Activated T-cell treated with anti-CD3 and anti-CD28 coated beads, Interleukin-2, amount 50 U/mL, for 1 hour (primary cell): Measurements from ENCODE around the gene ANKK1.

Experiments used
- DNase-seq: peaks from one replicate; pipeline ENCODE4 v3.0.0-alpha.2; 2020

Gene ANKK1

DNA sequence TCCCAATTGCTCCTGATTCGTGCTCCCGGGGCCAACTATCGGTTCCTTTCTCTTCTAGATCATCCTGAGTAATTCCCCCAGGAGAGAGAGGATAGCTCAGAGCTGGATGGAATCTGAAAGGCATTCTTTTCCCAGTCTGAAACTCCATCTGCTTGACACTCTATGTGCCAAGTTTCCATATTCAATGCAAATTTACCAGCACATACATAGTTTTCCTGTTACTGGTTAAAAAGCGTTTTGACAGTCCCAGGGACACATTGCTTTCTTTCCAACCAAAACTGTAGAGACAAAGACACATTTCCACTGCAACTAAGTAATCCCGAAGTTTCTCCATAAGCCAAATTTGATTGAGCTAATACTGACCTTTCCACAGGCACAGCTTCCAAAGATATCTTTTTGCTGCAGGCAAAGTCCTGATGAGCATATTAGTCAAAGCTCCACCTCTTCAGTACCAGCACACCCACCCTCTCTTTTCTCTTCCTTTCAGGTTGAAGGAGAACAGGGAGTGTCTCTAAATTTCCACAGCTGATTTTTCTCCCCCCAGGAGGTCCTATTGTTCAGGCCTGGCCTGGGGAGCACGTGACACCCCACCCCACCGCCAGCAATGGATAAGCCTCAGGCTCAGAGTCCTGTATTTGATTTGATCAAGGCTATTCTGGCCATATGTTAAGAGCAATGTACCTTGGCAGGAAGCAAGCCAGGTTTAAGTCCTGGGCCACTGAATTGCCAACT lies 9.7 kb upstream of the ANKK1 start:
- DNase-seq, result no peak

DNA sequence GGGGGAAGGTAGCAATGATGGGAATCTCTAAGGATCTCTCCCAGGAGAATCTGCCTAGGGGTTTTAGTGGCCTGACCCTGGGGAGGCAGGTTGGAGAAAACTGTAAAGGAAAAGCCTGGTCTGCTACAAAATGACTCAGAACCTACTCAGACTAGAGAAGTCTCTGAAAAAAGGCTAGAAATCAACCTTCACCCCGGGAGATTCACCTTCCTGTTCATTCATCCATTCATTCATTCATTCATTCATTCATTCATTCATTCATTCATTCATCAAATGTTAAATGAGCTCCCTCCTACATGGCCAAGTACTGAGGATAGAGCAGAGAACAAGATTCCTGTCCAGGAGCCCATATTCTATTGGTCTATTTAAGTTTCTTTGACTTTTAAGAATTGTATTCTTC lies 8.9 kb upstream of the ANKK1 start:
- no peak for DNase-seq

DNA sequence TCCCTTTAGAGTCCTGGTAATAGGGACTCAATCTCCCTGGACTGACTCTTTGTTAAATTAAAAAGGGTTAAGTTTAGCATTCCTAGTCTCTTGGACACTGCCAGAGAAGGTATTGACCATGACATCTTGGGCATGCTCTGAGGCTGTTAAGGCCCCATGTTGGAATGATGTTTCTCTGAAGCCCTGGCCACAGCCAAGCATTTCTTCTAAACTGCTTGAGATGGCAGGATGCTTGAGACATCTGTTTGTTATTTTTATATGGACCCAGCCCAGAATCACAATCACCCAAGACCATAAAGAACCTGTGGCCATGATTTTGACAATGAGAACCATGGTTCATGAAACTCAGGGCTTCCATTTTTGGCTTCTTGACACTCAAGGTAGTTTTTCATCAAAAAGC lies 5.5 kb upstream of the ANKK1 start:
- no peak for DNase-seq

DNA sequence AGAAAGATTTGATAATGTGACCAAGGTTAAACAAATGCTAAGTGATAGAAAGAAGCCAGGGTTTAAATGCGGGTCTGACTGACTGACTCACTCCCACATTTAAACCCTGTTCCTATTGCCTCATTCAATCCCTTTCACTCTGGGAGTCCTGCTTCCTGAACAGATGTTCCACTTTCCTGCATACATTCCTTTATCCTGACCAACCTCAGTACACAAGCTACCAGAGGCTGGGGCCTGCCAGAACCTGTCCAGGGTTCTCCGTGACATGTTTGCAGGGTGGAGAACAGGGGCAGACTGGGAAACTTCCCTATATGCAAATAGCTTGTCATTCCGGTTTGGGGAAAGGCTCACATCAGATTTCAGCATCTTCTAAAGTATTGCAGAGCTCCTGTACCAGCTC lies 3.0 kb upstream of the ANKK1 start:
- DNase-seq, result no peak

DNA sequence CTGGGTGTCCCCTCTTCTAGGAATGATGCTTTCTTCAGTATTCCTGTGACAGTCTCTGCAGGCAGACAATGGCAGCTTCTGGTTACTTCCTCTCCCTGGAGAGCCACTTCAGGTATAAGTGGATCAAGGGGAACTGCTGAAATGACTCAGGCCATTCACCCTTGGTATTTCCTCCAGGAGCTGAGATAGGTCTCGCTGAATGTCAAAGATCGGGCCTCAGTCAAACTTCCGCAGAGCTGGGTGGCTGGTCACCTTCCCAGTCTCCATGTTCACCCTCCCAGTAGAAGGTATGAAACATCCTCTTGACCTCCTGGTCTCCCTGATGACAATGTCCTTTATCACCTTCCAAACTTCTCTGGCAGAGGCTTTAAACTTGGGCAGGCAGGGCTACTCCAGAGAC lies 1.8 kb upstream of the ANKK1 start:
- DNase-seq, result no peak

DNA sequence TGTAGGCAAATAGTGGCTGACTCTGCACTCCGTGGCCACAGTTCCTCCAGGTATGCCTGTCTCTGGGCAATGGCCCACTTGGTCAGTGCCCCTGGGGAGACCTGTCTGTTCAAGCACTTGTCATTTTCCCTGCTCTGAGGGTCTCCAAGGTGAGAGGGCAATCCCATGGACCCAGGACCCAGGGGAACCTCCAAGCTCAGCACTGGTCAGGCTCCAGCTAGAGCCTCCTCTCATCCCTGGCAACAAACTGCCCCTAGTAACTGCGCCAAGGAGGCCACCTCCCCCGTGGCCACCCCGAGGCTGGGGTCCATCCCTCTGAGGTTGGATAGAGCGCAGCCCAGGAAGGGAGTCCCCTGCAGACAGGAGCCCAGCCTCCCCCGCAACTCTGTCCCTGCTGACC lies 713 bp upstream of the ANKK1 start:
- DNase-seq, result no peak

DNA sequence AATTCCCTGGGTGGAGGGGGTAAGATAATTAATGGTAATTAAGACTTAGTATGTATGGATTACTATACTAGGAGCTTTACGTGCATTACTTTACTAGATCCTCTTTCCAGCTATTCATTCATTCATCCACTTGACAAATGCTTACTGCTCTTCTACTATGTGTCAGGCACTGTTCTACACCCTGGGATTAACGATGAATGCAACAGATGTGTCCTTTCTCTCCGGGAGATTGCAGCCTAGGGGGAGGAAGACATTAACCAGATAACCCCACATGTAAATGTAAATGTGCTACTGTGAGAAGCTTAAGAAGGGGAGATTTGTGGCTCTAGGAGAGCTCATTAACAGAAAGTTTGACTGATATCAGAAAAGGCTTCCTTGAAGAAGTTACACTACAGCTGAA lies 1.7 kb downstream of the ANKK1 start:
- no peak for DNase-seq

DNA sequence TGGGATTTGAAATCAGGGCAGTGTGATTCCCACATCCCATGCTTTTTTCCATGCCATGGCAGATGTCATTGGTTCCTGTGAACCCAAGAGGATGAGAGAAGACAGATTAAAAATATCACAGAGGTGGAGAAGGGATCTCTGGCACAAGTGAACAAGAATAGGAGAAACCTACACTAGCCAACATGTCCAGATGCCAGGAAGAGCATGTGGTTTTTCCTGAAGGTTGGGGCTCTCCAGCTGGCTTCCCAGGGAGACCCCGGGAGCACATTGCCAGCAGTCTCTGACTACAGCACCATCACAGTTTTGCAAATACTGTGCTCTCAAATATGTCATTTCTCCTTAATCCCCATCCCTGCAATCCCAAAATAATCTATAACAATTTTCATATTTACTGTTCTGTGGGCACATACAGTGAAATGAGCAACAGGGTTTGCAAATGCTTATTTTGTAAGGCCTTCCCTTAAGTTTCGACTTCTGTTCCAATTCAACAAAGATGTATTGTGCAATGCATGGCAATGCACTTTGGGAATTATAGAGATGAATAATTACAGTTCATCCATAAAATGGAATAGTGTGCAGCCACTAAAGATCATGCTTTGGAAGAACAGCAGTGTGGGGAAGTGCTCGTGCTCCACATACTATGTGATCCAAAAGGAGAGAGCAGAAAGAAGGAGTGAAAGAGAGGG lies 4.8 kb downstream of the ANKK1 start:
- no peak for DNase-seq

DNA sequence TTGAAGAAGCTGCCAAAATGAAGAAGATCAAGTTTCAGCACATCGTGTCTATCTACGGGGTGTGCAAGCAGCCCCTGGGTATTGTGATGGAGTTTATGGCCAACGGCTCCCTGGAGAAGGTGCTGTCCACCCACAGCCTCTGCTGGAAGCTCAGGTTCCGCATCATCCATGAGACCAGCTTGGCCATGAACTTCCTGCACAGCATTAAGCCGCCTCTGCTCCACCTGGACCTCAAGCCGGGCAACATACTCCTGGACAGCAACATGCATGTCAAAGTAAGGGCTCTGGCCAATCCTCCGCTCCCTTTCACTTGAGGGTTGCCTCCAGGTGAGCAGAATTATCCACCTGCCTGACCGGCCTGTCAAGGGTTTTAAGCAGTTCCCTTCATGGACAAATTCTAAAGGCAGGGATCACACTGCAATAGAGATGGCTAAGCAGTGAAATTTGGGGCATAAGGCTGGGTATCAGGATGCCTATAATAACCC lies 6.0 kb downstream of the ANKK1 start:
- no peak for DNase-seq

DNA sequence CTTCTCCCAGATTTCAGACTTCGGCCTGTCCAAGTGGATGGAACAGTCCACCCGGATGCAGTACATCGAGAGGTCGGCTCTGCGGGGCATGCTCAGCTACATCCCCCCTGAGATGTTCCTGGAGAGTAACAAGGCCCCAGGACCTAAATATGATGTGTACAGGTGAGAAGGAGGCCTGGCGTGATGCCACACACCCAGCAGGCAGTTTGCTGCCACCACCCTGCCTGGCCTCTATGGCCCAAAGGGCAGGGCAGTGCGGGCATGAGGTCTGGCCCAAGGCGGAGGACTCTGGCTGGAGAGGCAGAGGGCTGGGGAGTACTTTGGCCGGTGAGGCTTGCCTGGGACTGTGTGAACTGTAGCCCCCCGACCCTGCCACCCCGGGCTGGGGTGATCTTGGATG lies 7.3 kb downstream of the ANKK1 start:
- no peak for DNase-seq

DNA sequence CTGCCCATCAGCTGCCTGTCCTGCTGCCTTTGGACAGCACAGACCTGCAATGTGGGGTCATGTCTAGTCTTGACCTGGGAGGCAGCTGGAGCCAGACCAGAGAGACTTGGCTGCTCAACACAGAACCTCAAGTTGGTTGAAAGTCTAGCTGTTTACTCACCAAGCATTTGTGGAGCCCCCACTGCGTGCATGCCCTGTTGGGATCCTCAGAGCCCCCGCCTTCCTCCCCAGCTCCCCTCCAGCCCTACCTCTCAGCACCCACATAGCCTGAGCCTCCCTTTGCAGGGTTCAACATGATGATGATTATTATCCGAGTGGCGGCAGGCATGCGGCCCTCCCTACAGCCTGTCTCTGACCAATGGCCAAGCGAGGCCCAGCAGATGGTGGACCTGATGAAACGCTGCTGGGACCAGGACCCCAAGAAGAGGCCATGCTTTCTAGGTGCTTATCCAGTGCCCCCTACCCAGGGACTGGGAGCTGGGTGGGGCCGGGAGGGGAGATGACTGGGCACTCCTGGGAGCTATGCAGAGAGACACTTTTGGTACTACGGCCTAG lies 8.3 kb downstream of the ANKK1 start:
- DNase-seq, result no peak

DNA sequence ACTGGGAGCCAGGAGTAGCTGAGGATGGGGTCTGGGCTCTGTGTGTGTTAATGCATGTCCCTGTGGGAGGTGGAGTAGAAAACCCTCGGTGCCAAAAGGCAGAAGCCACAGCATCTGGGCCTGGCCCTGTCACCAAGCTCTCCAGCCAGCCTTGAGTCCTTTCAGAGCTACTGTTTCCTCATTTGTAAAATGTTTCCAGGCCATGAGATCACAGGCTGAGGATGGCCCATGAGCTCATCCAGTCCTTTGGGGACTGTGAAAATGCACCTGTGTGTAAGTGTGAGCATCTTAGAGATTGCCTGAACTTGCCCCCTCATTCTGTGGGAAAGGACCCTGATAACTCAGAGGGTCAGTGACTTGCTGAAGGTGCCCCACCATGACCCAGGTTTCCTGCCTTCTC lies 9.1 kb downstream of the ANKK1 start:
- DNase-seq, result no peak

DNA sequence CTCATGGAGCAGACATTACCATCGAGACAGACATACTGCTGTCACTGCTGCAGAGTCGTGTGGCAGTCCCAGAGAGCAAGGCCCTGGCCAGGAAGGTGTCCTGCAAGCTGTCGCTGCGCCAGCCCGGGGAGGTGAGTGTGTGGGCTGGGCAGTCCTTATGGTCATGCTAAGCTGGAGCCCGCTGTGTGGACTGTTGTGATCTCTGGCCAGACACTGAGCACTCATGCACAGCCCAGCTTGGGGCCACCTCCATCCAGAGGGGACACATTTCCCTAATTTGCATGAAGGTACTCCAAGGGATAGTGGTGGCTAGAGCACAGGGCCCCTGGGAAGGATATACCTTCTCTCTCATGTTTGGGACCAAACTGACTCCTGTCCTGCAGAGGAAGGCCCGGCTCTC lies 9.6 kb downstream of the ANKK1 start:
- no peak for DNase-seq

DNA sequence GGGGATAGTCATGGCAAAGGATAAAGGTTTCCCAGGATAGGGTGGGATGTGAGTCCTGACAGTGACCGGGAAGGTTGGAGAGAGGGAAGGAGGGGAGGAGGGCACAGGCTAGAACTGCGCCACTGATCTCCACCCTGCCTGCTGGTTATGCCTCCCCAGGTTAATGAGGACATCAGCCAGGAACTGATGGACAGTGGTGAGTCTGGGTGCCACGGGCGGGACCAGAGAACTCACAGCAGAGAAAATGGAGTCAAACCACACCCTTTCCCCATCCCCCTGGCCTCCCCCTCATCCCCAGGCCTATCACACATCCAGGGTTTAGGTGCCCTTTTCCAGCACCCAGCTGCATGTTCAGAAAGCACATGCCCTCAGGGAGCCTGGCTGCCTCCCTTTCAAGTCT lies 10.2 kb downstream of the ANKK1 start:
- no peak for DNase-seq

DNA sequence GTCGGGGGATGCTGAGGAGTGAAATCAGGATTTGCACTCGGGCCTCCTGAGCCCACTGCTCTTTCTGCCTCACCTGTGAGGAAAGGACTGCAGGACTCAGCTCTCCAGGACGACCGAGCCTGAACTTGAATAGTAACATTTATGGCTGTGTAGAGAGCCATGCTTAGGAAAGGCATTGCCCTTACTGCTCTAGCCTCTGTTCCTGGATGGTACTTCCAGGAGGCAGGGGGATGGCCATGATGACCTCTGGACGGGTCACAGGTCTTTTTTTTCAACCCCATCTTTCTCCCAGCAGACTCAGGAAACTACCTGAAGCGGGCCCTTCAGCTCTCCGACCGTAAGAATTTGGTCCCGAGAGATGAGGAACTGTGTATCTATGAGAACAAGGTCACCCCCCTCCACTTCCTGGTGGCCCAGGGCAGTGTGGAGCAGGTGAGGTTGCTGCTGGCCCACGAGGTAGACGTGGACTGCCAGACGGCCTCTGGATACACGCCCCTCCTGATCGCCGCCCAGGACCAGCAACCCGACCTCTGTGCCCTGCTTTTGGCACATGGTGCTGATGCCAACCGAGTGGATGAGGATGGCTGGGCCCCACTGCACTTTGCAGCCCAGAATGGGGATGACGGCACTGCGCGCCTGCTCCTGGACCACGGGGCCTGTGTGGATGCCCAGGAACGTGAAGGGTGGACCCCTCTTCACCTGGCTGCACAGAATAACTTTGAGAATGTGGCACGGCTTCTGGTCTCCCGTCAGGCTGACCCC lies 11.3 kb downstream of the ANKK1 start:
- no peak for DNase-seq

DNA sequence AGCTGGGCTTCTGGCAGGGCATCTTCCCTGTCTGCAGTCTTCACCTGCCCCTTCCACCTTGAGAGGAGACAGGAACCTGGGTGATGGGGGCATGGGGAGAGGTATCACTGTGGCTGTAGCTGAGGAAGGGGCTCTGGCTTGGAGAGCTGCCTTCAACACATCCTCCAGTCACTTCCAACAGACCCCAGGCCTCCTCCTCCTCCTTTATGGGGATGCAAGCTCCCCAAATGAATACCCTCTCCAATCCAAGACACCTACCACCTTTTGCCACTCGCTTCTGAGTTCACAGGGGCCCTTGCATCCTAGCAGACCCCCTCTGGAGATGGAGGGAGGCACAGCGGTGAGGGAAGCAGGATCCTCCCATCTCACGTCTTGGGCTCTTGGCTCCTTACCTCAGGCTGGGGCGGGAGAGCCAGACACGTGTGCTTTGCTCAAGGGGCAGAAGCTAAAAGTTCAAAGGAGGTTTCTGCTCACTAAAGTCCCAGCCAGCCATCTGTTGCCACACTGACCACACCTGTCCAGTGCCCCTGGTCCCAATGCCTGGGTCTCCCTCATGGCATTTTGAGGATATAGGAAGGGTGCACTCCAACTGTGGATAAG lies 13.2 kb downstream of the ANKK1 start:
- DNase-seq, result no peak

DNA sequence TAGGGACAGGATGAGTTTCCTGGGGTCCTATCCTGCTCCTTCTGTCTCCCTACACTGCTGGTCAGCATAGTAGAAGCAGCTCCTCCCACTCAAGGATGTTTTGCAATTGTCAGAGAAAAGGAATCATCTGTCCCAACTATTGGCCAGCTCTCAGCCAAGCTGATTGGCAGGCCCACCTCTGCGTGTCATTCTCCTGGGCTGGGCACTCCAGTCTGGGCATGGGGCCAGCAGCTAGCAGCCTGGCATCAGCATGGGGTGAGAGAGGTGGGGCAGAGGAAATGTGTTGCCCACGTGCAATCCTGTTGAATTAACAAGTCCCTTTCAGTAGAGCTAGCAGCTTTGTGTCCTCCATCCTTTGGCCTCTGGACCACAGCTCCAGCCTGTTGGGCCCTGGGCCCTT lies 14.1 kb downstream of the ANKK1 start:
- no peak for DNase-seq

DNA sequence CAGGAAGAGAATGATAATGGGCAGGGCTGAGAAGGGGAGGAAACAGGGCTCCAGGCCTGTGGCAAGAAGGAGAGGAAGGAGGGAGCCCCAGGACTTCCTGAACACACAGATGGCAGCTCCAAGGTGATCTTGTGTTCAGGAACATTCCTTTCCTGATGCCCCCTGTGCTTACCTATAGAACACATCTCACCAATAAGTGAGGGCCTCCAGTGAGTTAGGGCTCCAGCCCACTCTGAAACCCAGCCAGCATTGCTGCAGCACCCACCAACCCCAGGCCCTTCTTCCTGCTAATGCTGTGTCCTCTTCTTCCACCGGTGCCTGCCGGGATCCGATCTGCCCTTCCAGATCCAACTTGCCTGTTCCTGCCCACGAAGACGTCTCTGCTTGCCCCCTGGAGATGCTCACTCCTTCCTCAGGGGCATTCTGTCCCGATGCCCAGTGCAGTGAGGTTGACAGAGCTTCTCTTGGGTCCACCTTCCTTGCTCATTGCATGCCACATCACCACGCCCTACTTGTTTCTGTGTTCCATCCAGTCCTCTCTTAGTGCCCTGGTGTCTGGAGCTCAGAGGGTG lies 17.4 kb downstream of the ANKK1 start:
- no peak for DNase-seq

DNA sequence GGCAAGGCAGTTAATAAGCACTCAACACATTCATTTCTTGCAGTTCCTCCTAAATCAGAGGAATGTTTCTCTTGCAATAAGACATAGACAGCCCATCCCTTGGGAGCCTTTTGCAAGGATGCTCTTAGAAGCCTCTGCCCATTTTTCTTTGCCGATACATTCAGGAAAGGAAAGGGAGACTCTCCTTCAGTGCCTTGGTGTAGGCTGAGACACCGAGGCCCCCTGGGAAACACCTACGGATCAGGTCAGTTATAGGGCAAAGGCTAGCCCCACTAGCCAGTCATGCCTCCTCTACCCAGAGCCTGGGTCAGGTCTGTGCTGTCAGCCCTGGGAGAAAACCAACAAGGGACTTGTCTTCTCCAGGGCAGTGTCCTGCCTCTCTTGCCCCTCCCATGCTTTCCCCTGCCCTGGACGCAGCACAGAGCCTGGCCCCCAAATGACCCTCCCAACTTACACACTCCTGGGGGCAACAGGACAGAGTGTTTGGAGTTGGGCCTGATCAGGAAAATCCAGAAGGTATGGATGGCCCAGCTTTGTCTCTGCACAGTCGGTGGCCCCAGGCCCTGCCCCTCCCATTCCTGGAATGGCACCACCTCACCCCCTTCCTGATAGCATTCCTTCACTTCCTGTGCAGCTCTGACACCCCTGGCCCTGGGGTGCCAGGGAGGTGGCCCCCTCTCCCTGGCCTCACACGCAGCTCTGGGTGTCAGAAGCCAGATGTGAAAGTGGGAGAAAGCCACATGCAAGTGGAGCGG lies 18.3 kb downstream of the ANKK1 start:
- DNase-seq, result no peak

DNA sequence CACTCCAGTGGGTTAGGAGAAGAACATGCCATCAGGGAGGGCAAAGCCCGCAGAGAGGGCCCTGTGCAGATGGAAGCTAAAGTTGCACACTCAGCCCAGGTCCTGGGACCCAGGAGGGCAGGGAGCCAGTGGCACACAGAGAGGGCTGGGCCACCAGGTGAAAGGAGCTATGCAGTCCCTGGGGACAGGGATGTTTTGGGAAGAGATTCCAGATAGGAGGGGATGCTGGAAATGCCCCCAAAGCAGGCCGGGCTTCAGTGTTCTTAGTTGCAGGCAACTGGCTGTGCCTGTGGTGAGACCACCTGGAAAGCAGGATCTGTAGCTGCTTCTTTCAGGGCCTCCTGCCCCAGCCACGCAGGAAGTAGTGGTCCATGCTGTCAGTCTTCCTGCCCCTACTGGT lies 19.6 kb downstream of the ANKK1 start:
- DNase-seq, result no peak

DNA sequence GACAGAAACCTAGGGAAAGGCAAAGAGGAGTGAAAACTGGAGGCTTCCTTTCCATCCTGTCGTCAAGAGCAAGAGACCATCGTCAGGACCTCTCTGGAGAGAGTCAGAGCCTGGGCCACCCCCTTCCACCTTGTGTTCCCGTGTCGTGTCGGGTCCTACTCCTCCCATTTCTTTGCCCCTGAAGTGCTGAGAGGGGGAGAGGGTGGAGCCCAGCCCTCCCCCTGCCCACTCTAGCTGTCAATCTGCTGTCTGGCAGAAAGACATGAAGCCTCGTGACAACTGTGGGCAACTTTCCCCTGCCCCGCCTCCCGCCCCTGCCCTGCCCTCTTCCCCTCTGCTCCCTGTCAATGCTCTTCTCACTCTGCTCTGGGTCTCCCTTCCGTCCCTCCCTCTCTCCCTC lies 20.6 kb downstream of the ANKK1 start:
- DNase-seq, result no peak

DNA sequence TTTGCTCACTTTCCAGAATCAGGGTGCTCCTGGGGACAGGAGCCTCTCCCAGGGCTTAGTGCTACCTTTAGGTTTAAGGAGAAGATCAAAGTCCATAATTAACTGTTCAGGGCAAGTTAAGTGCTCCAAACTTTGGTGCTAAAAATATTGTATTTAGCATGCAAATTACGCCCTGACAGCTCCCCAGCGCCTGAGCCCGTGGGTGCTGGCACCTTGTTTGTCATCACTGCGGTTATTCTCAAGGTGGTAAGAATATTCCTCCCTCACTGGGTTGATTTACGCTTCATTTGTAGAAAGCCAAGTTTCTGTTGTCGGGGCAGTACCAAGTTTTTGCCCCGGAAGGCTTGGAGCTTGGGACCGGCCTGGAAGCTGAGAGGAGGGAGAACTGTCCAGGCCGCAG lies 21.3 kb downstream of the ANKK1 start:
- DNase-seq, result no peak
